Activated effector memory CD4-positive, alpha-beta T cell treated with Interleukin-2 at 50 U/mL for 16 hours (primary cell): ENCODE results near the gene ANKRD42.
"Not testable (repeated sequence)": the region's sequence is repeated elsewhere in the genome, so short reads cannot be mapped to it uniquely, and the experiment has no call there.

Experiments used
- DNase-seq: peaks from one replicate; pipeline ENCODE4 v3.0.0-alpha.2; 2020

Gene ANKRD42

GRCh38 chr11:83174008-83174407 lies 19.5 kb upstream of the ANKRD42 start:
- no peak for DNase-seq

GRCh38 chr11:83175815-83176214 lies 17.7 kb upstream of the ANKRD42 start:
- no peak for DNase-seq

GRCh38 chr11:83181815-83182214 lies 11.7 kb upstream of the ANKRD42 start:
- DNase-seq, result no peak

- DNase-seq, result no peak
These were observed 7.7 kb upstream of the ANKRD42 start for GRCh38 chr11:83185767-83186166.

- no peak for DNase-seq
These were observed 6.0 kb upstream of the ANKRD42 start for GRCh38 chr11:83187465-83187864.

- DNase-seq, result no peak
These were observed 2.0 kb upstream of the ANKRD42 start for GRCh38 chr11:83191491-83191890.

- DNase-seq, result no peak
These were observed 1.5 kb upstream of the ANKRD42 start for GRCh38 chr11:83191986-83192385.

- DNase-seq, result no peak
These were observed 786 bp upstream of the ANKRD42 start for GRCh38 chr11:83192606-83193245.

GRCh38 chr11:83194281-83195142 lies 1.0 kb downstream of the ANKRD42 start:
- DNase-seq, result peak; percentile 51

- no peak for DNase-seq
These were observed 1.6 kb downstream of the ANKRD42 start for GRCh38 chr11:83195143-83195466.

- no peak for DNase-seq
These were observed 2.1 kb downstream of the ANKRD42 start for GRCh38 chr11:83195649-83196048.

- DNase-seq, result no peak
These were observed 6.5 kb downstream of the ANKRD42 start for GRCh38 chr11:83200035-83200434.

- no peak for DNase-seq
These were observed 12.2 kb downstream of the ANKRD42 start for GRCh38 chr11:83205608-83206185.

GRCh38 chr11:83206221-83206620 lies 12.7 kb downstream of the ANKRD42 start:
- no peak for DNase-seq

- not testable (repeated sequence) for DNase-seq
These were observed 13.4 kb downstream of the ANKRD42 start for GRCh38 chr11:83206771-83207382.

- no peak for DNase-seq
These were observed 25.6 kb downstream of the ANKRD42 start for GRCh38 chr11:83219095-83219494.

- no peak for DNase-seq
These were observed 26.7 kb downstream of the ANKRD42 start for GRCh38 chr11:83220260-83220659.

- DNase-seq, result no peak
These were observed 28.2 kb downstream of the ANKRD42 start for GRCh38 chr11:83221694-83222093.

GRCh38 chr11:83222499-83222898 lies 29.0 kb downstream of the ANKRD42 start:
- DNase-seq, result no peak

GRCh38 chr11:83223457-83223856 lies 29.9 kb downstream of the ANKRD42 start:
- no peak for DNase-seq

- no peak for DNase-seq
These were observed 42.3 kb downstream of the ANKRD42 start for GRCh38 chr11:83235825-83236224.

GRCh38 chr11:83238111-83238510 lies 44.6 kb downstream of the ANKRD42 start:
- DNase-seq, result no peak

- no peak for DNase-seq
These were observed 47.9 kb downstream of the ANKRD42 start for GRCh38 chr11:83241291-83241946.
